ENCODE measurements around the gene PSMA1.

GRCh38 chr11:14520747-14521151, 563 bp upstream of the PSMA1 start:
- TF ChIP-seq ZNF274 (IDR thresholded peaks at IDR 0.05; ENCODE audit: low read depth, low read length) (no peak), YY1 (IDR thresholded peaks at IDR 0.05; ENCODE audit: insufficient read depth, insufficient read length) (no peak)
